HEK293 (cell line): ENCODE results near the gene HECTD2.
A peak's percentile ranks its signal among the peaks of the same experiment; 100 is the strongest.
"Not testable (repeated sequence)": the region's sequence is repeated elsewhere in the genome, so short reads cannot be mapped to it uniquely, and the experiment has no call there.

Experiments
- CTCF ChIA-PET: fragments of 350-600 bp; formaldehyde crosslinking; extraction: SDS; loops from one replicate; lab custom pipeline; 2021; ENCODE audit warnings: antibody characterized with exemption; lab: Yijun Ruan, JAX
- POLR2A ChIA-PET: fragments of 300-600 bp; formaldehyde crosslinking; extraction: SDS; loops from one replicate; lab custom pipeline; 2020; ENCODE audit warnings: antibody characterized with exemption, inconsistent platforms; lab: Yijun Ruan, JAX
- H3K27ac ChIP-seq: fragments of 200-500 bp; sonication (Bioruptor generic); 2 replicates; pipeline ENCODE4 v1.5.1; 2014; ENCODE audit warnings: low read depth, low read length, control low read depth, inconsistent platforms; ENCODE audit errors: extremely low read depth
- H3K36me3 ChIP-seq, 2 experiments: fragments of 200-500 bp in 1 of 2; sonication (Bioruptor generic) in 1 of 2; 1 replicate in 1 of 2; 2 replicates in 1 of 2; pipeline ENCODE4 v1.5.1; 2014 to 2017; ENCODE audit warnings: inconsistent platforms in 2 of 2, low read length in 2 of 2; ENCODE audit not compliant: control insufficient read depth in 2 of 2, insufficient read depth in 1 of 2
- H3K4me1 ChIP-seq: fragments of 200-500 bp; sonication (Bioruptor generic); 2 replicates; pipeline ENCODE4 v1.5.1; 2014; ENCODE audit warnings: mild to moderate bottlenecking, low read length, inconsistent platforms; ENCODE audit not compliant: control insufficient read depth, insufficient read depth
- H3K4me3 ChIP-seq: 2 replicates; pipeline ENCODE4 v1.5.1; 2011; ENCODE audit warnings: low read depth, mild to moderate bottlenecking, control low read depth, low read length, moderate library complexity
- H3K9me3 ChIP-seq: fragments of 200-500 bp; sonication (Bioruptor generic); 2 replicates; pipeline ENCODE4 v1.5.1; 2014; ENCODE audit warnings: low read depth, low read length, inconsistent platforms; ENCODE audit not compliant: control insufficient read depth, insufficient read depth
- OSR2 ChIP-seq: fragments of 450-650 bp; formaldehyde crosslinking; IDR thresholded peaks from 2 replicates; pipeline ENCODE4 v1.5.1; 2016; ENCODE audit warnings: missing biosample characterization, missing genetic modification characterization
- PRDM2 ChIP-seq: fragments of 450-650 bp; formaldehyde crosslinking; IDR thresholded peaks from 2 replicates; pipeline ENCODE4 v1.5.1; 2016; ENCODE audit warnings: missing biosample characterization, missing genetic modification characterization, borderline replicate concordance
- SCRT1 ChIP-seq: fragments of 450-650 bp; formaldehyde crosslinking; IDR thresholded peaks from 2 replicates; pipeline ENCODE4 v1.5.1; 2016; ENCODE audit warnings: missing biosample characterization, missing genetic modification characterization, borderline replicate concordance
- SCRT2 ChIP-seq: fragments of 450-650 bp; formaldehyde crosslinking; IDR thresholded peaks from 2 replicates; pipeline ENCODE4 v1.5.1; 2016; ENCODE audit warnings: missing biosample characterization, missing genetic modification characterization
- ZBTB6 ChIP-seq: fragments of 450-650 bp; formaldehyde crosslinking; IDR thresholded peaks from 2 replicates; pipeline ENCODE4 v1.5.1; 2017; ENCODE audit warnings: missing biosample characterization, missing genetic modification characterization
- ZBTB7A ChIP-seq: fragments of 450-650 bp; formaldehyde crosslinking; IDR thresholded peaks from 2 replicates; pipeline ENCODE4 v1.5.1; 2016; ENCODE audit warnings: low read depth, missing biosample characterization, missing genetic modification characterization
- ZIC2 ChIP-seq: fragments of 450-650 bp; formaldehyde crosslinking; IDR thresholded peaks from 2 replicates; pipeline ENCODE4 v1.5.1; 2016; ENCODE audit warnings: missing biosample characterization, missing genetic modification characterization
- ZNF112 ChIP-seq: fragments of 450-650 bp; formaldehyde crosslinking; IDR thresholded peaks from 2 replicates; pipeline ENCODE4 v1.5.0; 2017; ENCODE audit warnings: missing biosample characterization, missing genetic modification characterization
- ZNF121 ChIP-seq: fragments of 450-650 bp; formaldehyde crosslinking; IDR thresholded peaks from 2 replicates; pipeline ENCODE4 v1.5.1; 2016; ENCODE audit warnings: missing biosample characterization, missing genetic modification characterization
- ZNF174 ChIP-seq: fragments of 450-650 bp; formaldehyde crosslinking; IDR thresholded peaks from 2 replicates; pipeline ENCODE4 v1.5.0; 2017; ENCODE audit warnings: missing biosample characterization, mild to moderate bottlenecking, missing genetic modification characterization
- ZNF214 ChIP-seq: fragments of 450-650 bp; formaldehyde crosslinking; IDR thresholded peaks from 2 replicates; pipeline ENCODE4 v1.5.1; 2017; ENCODE audit warnings: missing biosample characterization, mild to moderate bottlenecking, missing genetic modification characterization, borderline replicate concordance
- ZNF223 ChIP-seq: fragments of 450-650 bp; formaldehyde crosslinking; IDR thresholded peaks from 2 replicates; pipeline ENCODE4 v1.5.1; 2016; ENCODE audit warnings: missing biosample characterization, missing genetic modification characterization
- ZNF391 ChIP-seq: fragments of 450-650 bp; formaldehyde crosslinking; IDR thresholded peaks from 2 replicates; pipeline ENCODE4 v1.5.1; 2016; ENCODE audit warnings: low read depth, missing biosample characterization, missing genetic modification characterization, borderline replicate concordance
- ZNF398 ChIP-seq: fragments of 450-650 bp; formaldehyde crosslinking; IDR thresholded peaks from 2 replicates; pipeline ENCODE4 v1.5.1; 2017; ENCODE audit warnings: missing biosample characterization, missing genetic modification characterization
- ZNF449 ChIP-seq: fragments of 450-650 bp; formaldehyde crosslinking; IDR thresholded peaks from 2 replicates; pipeline ENCODE4 v1.5.1; 2017; ENCODE audit warnings: missing biosample characterization, mild to moderate bottlenecking, missing genetic modification characterization, moderate library complexity
- ZNF473 ChIP-seq: fragments of 450-650 bp; formaldehyde crosslinking; IDR thresholded peaks from 2 replicates; pipeline ENCODE4 v1.5.1; 2017; ENCODE audit warnings: missing biosample characterization, missing genetic modification characterization
- ZNF514 ChIP-seq: fragments of 450-650 bp; formaldehyde crosslinking; IDR thresholded peaks from 2 replicates; pipeline ENCODE4 v1.5.1; 2016; ENCODE audit warnings: missing biosample characterization, missing genetic modification characterization
- ZNF544 ChIP-seq: fragments of 450-650 bp; formaldehyde crosslinking; IDR thresholded peaks from 2 replicates; pipeline ENCODE4 v1.5.0; 2017; ENCODE audit warnings: missing biosample characterization, missing genetic modification characterization

The HECTD2 gene

DNA sequence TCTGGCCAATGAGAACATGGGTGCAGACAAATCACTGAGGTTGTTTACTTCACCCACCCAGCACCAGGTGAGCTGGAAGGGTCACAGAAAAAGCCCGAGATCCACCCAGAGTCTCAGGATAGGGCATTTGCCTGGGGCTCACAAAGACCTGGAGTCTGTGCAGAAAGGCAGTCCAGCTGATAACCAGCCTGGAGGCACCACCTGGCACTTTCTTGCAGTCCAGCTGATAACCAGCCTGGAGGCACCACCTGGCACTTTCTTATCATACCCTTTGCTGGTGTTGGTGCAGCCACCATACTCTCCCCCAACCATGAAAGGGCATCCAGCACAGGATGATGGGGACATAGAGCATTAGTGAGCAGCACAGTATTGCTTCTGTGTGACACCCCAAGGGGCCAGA is 118.6 kb downstream of the HECTD2 start:
- H3K9me3 ChIP-seq: no peaks in the 10 kb centered on the region
- no peaks in the 10 kb centered on the region for H3K36me3 ChIP-seq
- no peak overlapping the region for H3K4me3 ChIP-seq
- TF ChIP-seq ZNF473 (tag by site-specific recombination): no peak
- no peak for TF ChIP-seq ZNF449
- TF ChIP-seq ZBTB7A (tag by site-specific recombination): no peak
- no peak for TF ChIP-seq ZIC2
- no peak for TF ChIP-seq ZNF391 (tag by site-specific recombination)
- TF ChIP-seq PRDM2 (tag by site-specific recombination): no peak
- TF ChIP-seq ZNF398 (tag by site-specific recombination): no peak
- no peak for TF ChIP-seq ZNF112 (tag by site-specific recombination)
- TF ChIP-seq OSR2: no peak
- TF ChIP-seq ZNF544 (tag by site-specific recombination): no peak
- no peak for TF ChIP-seq ZBTB6 (tag by site-specific recombination)
- TF ChIP-seq ZNF174 (tag by site-specific recombination): no peak
- no peak for TF ChIP-seq ZNF121 (tag by site-specific recombination)
- TF ChIP-seq ZNF514: no peak
- TF ChIP-seq ZNF214 (tag by site-specific recombination): no peak
- TF ChIP-seq ZNF223 (tag by site-specific recombination): no peak
- no peak overlapping the region for H3K27ac ChIP-seq
- POLR2A ChIA-PET: no interaction called here
- H3K4me1 ChIP-seq: no peaks in the 10 kb centered on the region
- CTCF ChIA-PET: no interaction called here

- H3K36me3 ChIP-seq, CTCF ChIA-PET, H3K4me1 ChIP-seq, H3K9me3 ChIP-seq, H3K27ac ChIP-seq, POLR2A ChIA-PET, H3K4me3 ChIP-seq: not testable (repeated sequence)
- TF ChIP-seq SCRT2 (tag by site-specific recombination): peak; percentile 87
- TF ChIP-seq SCRT1 (tag by site-specific recombination): peak; percentile 85
Observed at GRCh38 chr10:91534789-91535188, 124.6 kb downstream of the HECTD2 start.
